ENCODE measurements around the gene KIF19.

DNA sequence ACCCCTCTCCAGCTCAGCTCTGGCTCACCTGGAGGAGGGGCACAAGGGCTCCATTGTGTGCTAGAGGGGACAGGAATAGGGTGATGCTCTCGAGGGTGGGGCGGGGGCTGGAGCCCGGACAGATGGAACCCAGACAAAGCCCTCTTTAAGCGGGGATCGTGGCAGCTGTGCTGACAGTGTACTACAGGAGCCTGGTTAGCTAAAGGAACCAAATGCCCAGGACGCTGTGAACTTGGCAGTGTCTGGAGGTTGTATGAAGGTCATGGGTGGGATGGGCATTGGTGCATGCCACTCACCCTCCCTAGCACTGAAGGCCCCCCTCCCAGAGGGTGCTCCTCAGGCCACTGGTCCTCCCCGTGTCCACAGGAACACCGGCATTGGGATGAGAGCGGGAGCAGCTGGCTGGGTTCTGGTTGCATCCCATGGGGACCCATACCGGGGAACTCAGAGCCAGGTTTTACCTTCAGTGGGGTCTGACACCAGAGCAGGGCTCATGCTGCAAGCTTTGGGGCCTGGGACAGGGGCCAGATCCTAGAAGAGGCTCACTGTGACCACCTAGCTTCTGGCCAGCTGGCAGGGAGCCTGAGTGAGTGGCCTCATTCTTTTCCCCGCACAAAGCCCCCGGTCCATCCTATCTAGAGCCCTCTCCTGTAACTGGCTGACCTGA lies 11.9 kb downstream of the KIF19 start:
- TF ChIP-seq JUND (IDR thresholded peaks at IDR 0.05) = no peak
- TF ChIP-seq POLR2A (IDR thresholded peaks at IDR 0.05; ENCODE audit: borderline replicate concordance, extremely low read depth, insufficient read depth, insufficient read length) = no peak
- TF ChIP-seq POLR2AphosphoS5 (IDR thresholded peaks at IDR 0.05; ENCODE audit: low read depth, low read length) = no peak
- TF ChIP-seq SP1 (IDR thresholded peaks at IDR 0.05; ENCODE audit: low read depth) = no peak
- no peak for TF ChIP-seq RAD21 (IDR thresholded peaks at IDR 0.05; ENCODE audit: low read depth)
- no peak for TF ChIP-seq ELF1 (IDR thresholded peaks at IDR 0.05; ENCODE audit: borderline replicate concordance, low read depth)
- no peak for TF ChIP-seq CTCF (IDR thresholded peaks at IDR 0.05 in 2 of 3, conservative IDR thresholded peaks at IDR 0.05 in 1 of 3; ENCODE audit: borderline replicate concordance in 1 of 3, insufficient read depth in 1 of 3, low read depth in 2 of 3, low read length in 2 of 3)
